PC-9 (cell line): ENCODE measurements around the gene EPB41L4B. TPM values are rescaled to one million over a fixed set of nuclear protein-coding genes. Genes with fewer than 3 reads are reported as not detected.

ENCODE experiments used
- BruUV-seq: library from RNA; stranded (reverse); fragments of 400-500 nt; replicated peaks from 2 replicates; lab custom pipeline; 2021; lab: Mats Ljungman, UMichigan
- CTCF ChIA-PET: fragments of 300-600 bp; sonication (Branson Sonifier 250); formaldehyde crosslinking; loops from one replicate; lab custom pipeline; 2022; ENCODE audit warnings: antibody characterized with exemption; lab: Charles Lee
- POLR2A ChIA-PET: fragments of 300-600 bp; sonication (Branson Sonifier 250); formaldehyde crosslinking; loops from one replicate; lab custom pipeline; 2022; ENCODE audit warnings: antibody characterized with exemption; ENCODE audit not compliant: unreplicated experiment; lab: Charles Lee
- DNase-seq, 2 experiments: peaks; one replicate each; pipeline versions ENCODE4 v3.0.0 to v3.0.0-alpha.2; 2015 to 2022; ENCODE audit warnings: mixed read lengths in 1 of 2
- H2AFZ ChIP-seq: fragments of 200-600 bp; sonication (generic); 2 replicates; pipeline ENCODE4 v1.8.1; 2017; ENCODE audit warnings: antibody characterized with exemption
- H3F3A ChIP-seq: fragments of 200-600 bp; sonication (generic); 2 replicates; pipeline ENCODE4 v1.8.1; 2017; ENCODE audit warnings: antibody characterized with exemption, mild to moderate bottlenecking, low read depth; ENCODE audit not compliant: insufficient read depth
- H3K27ac ChIP-seq: fragments of 200-600 bp; sonication (generic); 2 replicates; pipeline ENCODE4 v1.6.1; 2016; ENCODE audit warnings: mixed run types
- H3K27me3 ChIP-seq: fragments of 200-600 bp; sonication (generic); 2 replicates; pipeline ENCODE4 v1.6.1; 2016; ENCODE audit warnings: low read depth, mixed run types; ENCODE audit not compliant: insufficient read depth
- H3K36me3 ChIP-seq: fragments of 200-600 bp; sonication (generic); 2 replicates; pipeline ENCODE4 v1.6.1; 2016; ENCODE audit warnings: low read depth, mixed run types
- H3K4me1 ChIP-seq: fragments of 200-600 bp; sonication (generic); replicated peaks from 2 replicates; pipeline ENCODE4 v1.6.1; 2016; ENCODE audit warnings: mixed run types; ENCODE audit not compliant: insufficient read depth
- H3K4me2 ChIP-seq: fragments of 200-600 bp; sonication (generic); 2 replicates; pipeline ENCODE4 v1.6.1; 2017; ENCODE audit warnings: mixed run types
- H3K4me3 ChIP-seq: fragments of 200-600 bp; sonication (generic); 2 replicates; pipeline ENCODE4 v1.6.1; 2016; ENCODE audit warnings: mixed run types
- H3K79me2 ChIP-seq: fragments of 200-600 bp; sonication (generic); 2 replicates; pipeline ENCODE4 v1.6.1; 2017; ENCODE audit warnings: low read depth, mixed run types
- H3K9me2 ChIP-seq: fragments of 200-600 bp; sonication (generic); 2 replicates; pipeline ENCODE4 v1.8.1; 2017; ENCODE audit warnings: mild to moderate bottlenecking; ENCODE audit not compliant: insufficient read depth
- H3K9me3 ChIP-seq: fragments of 200-600 bp; sonication (generic); 2 replicates; pipeline ENCODE4 v1.8.1; 2016; ENCODE audit warnings: low read depth; ENCODE audit not compliant: insufficient read depth
- H4K20me1 ChIP-seq: fragments of 200-600 bp; sonication (generic); 2 replicates; pipeline ENCODE4 v1.8.1; 2017; ENCODE audit not compliant: insufficient read depth
- CTCF ChIP-seq: fragments of 200-600 bp; sonication (generic); conservative IDR thresholded peaks from 2 replicates; pipeline ENCODE4 v1.6.1; 2017; ENCODE audit warnings: mixed run types, antibody characterized with exemption, mild to moderate bottlenecking, moderate library complexity
- EZH2 ChIP-seq: fragments of 200-600 bp; sonication (generic); IDR thresholded peaks from 2 replicates; pipeline ENCODE4 v1.8.0; 2017; ENCODE audit warnings: antibody characterized with exemption, low read depth
- intact Hi-C: fragments of 100-400 bp; cut with micrococcal nuclease; formaldehyde crosslinking; loops from one replicate; pipeline ENCODE4 v1.10.0; 2022; ENCODE audit not compliant: unreplicated experiment
- total RNA-seq: library from RNA; stranded (reverse); gene quantifications from 2 replicates; pipeline ENCODE4 v1.2.3, GENCODE V29; 2021

The EPB41L4B gene
- total RNA-seq, 1 experiment from 2014 or later: 4.2 TPM

GRCh38 chr9:109297899-109298298 is 23.0 kb downstream of the EPB41L4B start:
- TF ChIP-seq EZH2 (no peak), CTCF (no peak)
- Histone ChIP-seq H3K9me3 (no peaks in the 10 kb centered on the region), H3K4me2 (peak overlapping the region; percentile 46; the same call in 1 of the 2 replicates), H4K20me1 (peaks cover 7% of the 10 kb centered on the region), H3F3A (peaks cover 20% of the 10 kb centered on the region), H3K27me3 (no peaks in the 10 kb centered on the region), H3K4me1 (peaks cover 14% of the 10 kb centered on the region), H3K9me2 (no peaks in the 10 kb centered on the region), H3K27ac (peak overlapping the region; percentile 63), H3K36me3 (no peaks in the 10 kb centered on the region), H3K4me3 (no peak overlapping the region), H2AFZ (no peak overlapping the region), H3K79me2 (peaks cover 30% of the 10 kb centered on the region; the same call in 1 of the 2 replicates)
- DNase-seq: peak; percentile 41 to 98
- CTCF ChIA-PET: interaction anchor here (0.6 to 0.7 kb wide), 3 partner anchors 246 to 451 kb away, joined by 3 to 6 read pairs (median 4); no protein-coding TSS in a partner anchor
- POLR2A ChIA-PET: interaction anchor here (0.6 to 0.8 kb wide), 4 partner anchors 48 to 946 kb away, joined by 4 to 8 read pairs (median 4); no protein-coding TSS in a partner anchor
- BruUV-seq: no TSS peak
- intact Hi-C loops: no loop called here

GRCh38 chr9:109295221-109296130 is 25.4 kb downstream of the EPB41L4B start:
- H3K4me2 ChIP-seq: no peak overlapping the region
- no peaks in the 10 kb centered on the region for H3K9me2 ChIP-seq
- no peak overlapping the region for H2AFZ ChIP-seq
- no TSS peak for BruUV-seq
- no peaks in the 10 kb centered on the region for H3K27me3 ChIP-seq
- peaks cover 7% of the 10 kb centered on the region for H4K20me1 ChIP-seq
- no peak overlapping the region for H3K4me3 ChIP-seq
- H3K36me3 ChIP-seq: no peaks in the 10 kb centered on the region
- ChIA-PET CTCF (no interaction called here), POLR2A (no interaction called here)
- DNase-seq: no peak
- H3K79me2 ChIP-seq: peaks cover 38% of the 10 kb centered on the region; the same call in 1 of the 2 replicates
- peaks cover 20% of the 10 kb centered on the region for H3F3A ChIP-seq
- H3K4me1 ChIP-seq: peaks cover 19% of the 10 kb centered on the region
- intact Hi-C loops: no loop called here
- H3K27ac ChIP-seq: no peak overlapping the region
- no peak for TF ChIP-seq CTCF
- no peak for TF ChIP-seq EZH2
- no peaks in the 10 kb centered on the region for H3K9me3 ChIP-seq

- no TSS peak for BruUV-seq
- Histone ChIP-seq H4K20me1 (no peaks in the 10 kb centered on the region), H3K36me3 (no peaks in the 10 kb centered on the region), H3F3A (no peaks in the 10 kb centered on the region), H2AFZ (no peak overlapping the region), H3K79me2 (peaks cover 26% of the 10 kb centered on the region), H3K9me3 (no peaks in the 10 kb centered on the region), H3K27me3 (no peaks in the 10 kb centered on the region), H3K27ac (peak overlapping the region; percentile 51), H3K4me2 (peak overlapping the region; percentile 20; the same call in 1 of the 2 replicates), H3K4me3 (no peak overlapping the region), H3K9me2 (no peaks in the 10 kb centered on the region), H3K4me1 (peaks cover 32% of the 10 kb centered on the region)
- DNase-seq: no peak
- CTCF ChIA-PET: no interaction called here
- intact Hi-C loops: no loop called here
- POLR2A ChIA-PET: interaction anchor here (0.6 kb wide), 1 partner anchor 94 kb away, joined by 38 read pairs; no protein-coding TSS in a partner anchor
- TF ChIP-seq EZH2: no peak
- TF ChIP-seq CTCF: no peak
Measured at GRCh38 chr9:109290385-109290784, 30.5 kb downstream of the EPB41L4B start.
